B cell (primary cell): ENCODE measurements around the gene RBL1. TPM values are rescaled to one million over a fixed set of nuclear protein-coding genes. Genes with fewer than 3 reads are reported as not detected.

ENCODE experiments used
- ATAC-seq: fragments of 200-7000 bp; cut with Tn5 transposase; one replicate; pipeline ENCODE4 v1.10.0; 2021; ENCODE audit warnings: low read depth, mild to moderate bottlenecking, moderate number of reproducible peaks, moderate library complexity
- CTCF ChIA-PET: fragments of 350-600 bp; sonication (Branson Sonifier 250); formaldehyde crosslinking; loops from one replicate; lab custom pipeline; 2021; ENCODE audit warnings: antibody characterized with exemption, inconsistent platforms; lab: Charles Lee
- POLR2A ChIA-PET: fragments of 350-600 bp; sonication (Branson Sonifier 250); formaldehyde crosslinking; loops from one replicate; lab custom pipeline; 2021; ENCODE audit warnings: antibody characterized with exemption; lab: Charles Lee
- DNase-seq: peaks from one replicate; pipeline ENCODE4 v3.0.0; 2013
- H2AFZ ChIP-seq: 2 replicates; pipeline ENCODE4 v1.6.1; 2012; ENCODE audit warnings: mild to moderate bottlenecking, low read depth, low read length; ENCODE audit not compliant: insufficient read depth, poor library complexity, severe bottlenecking
- H3K27ac ChIP-seq, 2 donors: 1 replicate in 1 of 2; 2 replicates in 1 of 2; pipeline ENCODE4 v1.5.1; 2012 to 2013; ENCODE audit warnings: low read length in 2 of 2, mild to moderate bottlenecking in 2 of 2, moderate library complexity in 1 of 2
- H3K27me3 ChIP-seq, 4 experiments: fragments of 200-600 bp in 1 of 4; sonication (generic) in 1 of 4; replicated peaks in 1 of 4; 1 replicate in 2 of 4; 2 replicates in 2 of 4; pipeline versions ENCODE4 v1.6.1 to v1.7.0; 2013 to 2016; ENCODE audit warnings: low read length in 3 of 4, mild to moderate bottlenecking in 2 of 4, mixed read lengths in 1 of 4, moderate library complexity in 1 of 4; ENCODE audit not compliant: insufficient read depth in 4 of 4, control insufficient read depth in 3 of 4; ENCODE audit errors: control extremely low read depth in 1 of 4
- H3K36me3 ChIP-seq, 2 experiments: replicated peaks in 1 of 2; 1 replicate in 1 of 2; 2 replicates in 1 of 2; pipeline versions ENCODE4 v1.6.1 to v1.7.1; 2013; ENCODE audit warnings: low read length in 1 of 2; ENCODE audit not compliant: insufficient read depth in 2 of 2, control insufficient read depth in 1 of 2; ENCODE audit errors: control extremely low read depth in 1 of 2, extremely low read depth in 1 of 2
- H3K4me1 ChIP-seq, 2 donors: fragments of 200-600 bp in 1 of 2; sonication (generic) in 1 of 2; 1 replicate in 1 of 2; 2 replicates in 1 of 2; pipeline versions ENCODE4 v1.5.1 to v1.6.1; 2013 to 2017; ENCODE audit warnings: low read length in 2 of 2; ENCODE audit not compliant: control insufficient read depth in 2 of 2, insufficient read depth in 2 of 2
- H3K4me2 ChIP-seq: replicated peaks from 2 replicates; pipeline ENCODE3; 2012; ENCODE audit warnings: mild to moderate bottlenecking, low read depth, low read length; ENCODE audit not compliant: poor library complexity, severe bottlenecking
- H3K4me3 ChIP-seq, 5 experiments: fragments of 200-600 bp in 1 of 5; sonication (generic) in 1 of 5; 1 replicate in 3 of 5; 2 replicates in 2 of 5; pipeline versions ENCODE4 v1.5.1 to v1.7.0; 2011 to 2016; ENCODE audit warnings: low read length in 4 of 5, mild to moderate bottlenecking in 4 of 5, low read depth in 2 of 5, control low read depth in 1 of 5, moderate library complexity in 1 of 5; ENCODE audit not compliant: insufficient read depth in 1 of 5; ENCODE audit errors: control extremely low read depth in 1 of 5, extremely low read depth in 1 of 5
- H3K79me2 ChIP-seq: fragments of 200-600 bp; sonication (generic); one replicate; pipeline ENCODE4 v1.6.0; 2016; ENCODE audit warnings: low read length; ENCODE audit not compliant: control insufficient read depth, insufficient read depth
- H3K9ac ChIP-seq: fragments of 200-600 bp; sonication (generic); 2 replicates; pipeline ENCODE4 v1.6.1; 2017; ENCODE audit warnings: mild to moderate bottlenecking, low read length, moderate library complexity
- H3K9me3 ChIP-seq, 3 donors: one replicate each; pipeline versions ENCODE4 v1.6.1 to v1.7.1; 2013; ENCODE audit warnings: low read length in 2 of 3; ENCODE audit not compliant: control insufficient read depth in 2 of 3, insufficient read depth in 1 of 3; ENCODE audit errors: control extremely low read depth in 1 of 3
- H4K20me1 ChIP-seq: 2 replicates; pipeline ENCODE4 v1.6.0; 2012; ENCODE audit warnings: mild to moderate bottlenecking, low read length; ENCODE audit not compliant: insufficient read depth, control insufficient read depth, poor library complexity, severe bottlenecking
- H3K27ac Mint-ChIP-seq: one replicate; pipeline ENCODE4 v1.8.0; 2021; ENCODE audit warnings: mixed read lengths
- H3K27me3 Mint-ChIP-seq: one replicate; pipeline ENCODE4 v1.8.0; 2021; ENCODE audit warnings: mixed read lengths
- H3K4me1 Mint-ChIP-seq: one replicate; pipeline ENCODE4 v1.8.0; 2021; ENCODE audit warnings: mixed read lengths
- H3K4me3 Mint-ChIP-seq: one replicate; pipeline ENCODE4 v1.8.0; 2021; ENCODE audit warnings: mixed read lengths
- H3K9me3 Mint-ChIP-seq: one replicate; pipeline ENCODE4 v1.8.0; 2022; ENCODE audit warnings: mixed read lengths; ENCODE audit not compliant: insufficient read depth
- EZH2 ChIP-seq: IDR thresholded peaks from 2 replicates; pipeline ENCODE4 v1.6.1; 2012; ENCODE audit warnings: borderline replicate concordance, low read depth, mild to moderate bottlenecking, moderate library complexity, low read length; ENCODE audit not compliant: insufficient read depth, poor library complexity, severe bottlenecking
- WGBS: methylation state at CpG from one replicate; pipeline ENCODE4 v1.1.5; 2013; ENCODE audit warnings: missing lambda C conversion rate; ENCODE audit not compliant: insufficient coverage; 5-methylcytosine and 5-hydroxymethylcytosine counted together
- intact Hi-C: fragments of 100-400 bp; cut with micrococcal nuclease; formaldehyde crosslinking; loops from one replicate; pipeline ENCODE4 v1.10.0; 2022
- polyA plus RNA-seq: library from polyadenylated mRNA; depleted of rRNA; stranded (reverse); fragments of >200 nt; gene quantifications from 2 replicates; pipeline ENCODE4 v1.2.3, GENCODE V29; 2012
- total RNA-seq, 2 donors: library from RNA; stranded (reverse); fragments of 120-200 nt in 1 of 2; gene quantifications; 1 replicate in 1 of 2; 2 replicates in 1 of 2; pipeline versions ENCODE4 v1.2.3 to v1.2.4, GENCODE V29; 2013 to 2022
- TF ChIP-seq, protein P1 (sequence below): fragments of 200-600 bp; IDR thresholded peaks from one replicate; pipeline ENCODE4 v1.8.0; 2022; ENCODE audit warnings: antibody characterized with exemption, mild to moderate bottlenecking

RBL1 gene
- total and polyA plus RNA-seq, 2 donors (not counting 1 experiment from before 2014, with no cell fraction given): 8.1 to 27.8 TPM

- no peaks in the 10 kb centered on the region for H3K27me3 ChIP-seq
- Mint-ChIP-seq H3K4me3 (no peak overlapping the region), H3K9me3 (no peaks in the 10 kb centered on the region), H3K27me3 (no peaks in the 10 kb centered on the region), H3K4me1 (peaks cover 14% of the 10 kb centered on the region), H3K27ac (no peak overlapping the region)
- H3K27ac ChIP-seq: no peak overlapping the region
- H3K36me3 ChIP-seq: no peaks in the 10 kb centered on the region
- H4K20me1 ChIP-seq: no peaks in the 10 kb centered on the region
- no peak overlapping the region for H3K4me2 ChIP-seq
- 100% methylated on average over 1 of the region's 1 CpG for WGBS
- no peaks in the 10 kb centered on the region for H3K9me3 ChIP-seq
- ATAC-seq (no peak), DNase-seq (no peak)
- H3K4me1 ChIP-seq: peaks cover 15 to 21% of the 10 kb centered on the region in 2 donors
- H3K4me3 ChIP-seq: no peak overlapping the region
- CTCF ChIA-PET: no interaction called here
- no peaks in the 10 kb centered on the region for H3K79me2 ChIP-seq
- no peak overlapping the region for H2AFZ ChIP-seq
- H3K9ac ChIP-seq: no peak overlapping the region
- TF ChIP-seq, protein P1, sequence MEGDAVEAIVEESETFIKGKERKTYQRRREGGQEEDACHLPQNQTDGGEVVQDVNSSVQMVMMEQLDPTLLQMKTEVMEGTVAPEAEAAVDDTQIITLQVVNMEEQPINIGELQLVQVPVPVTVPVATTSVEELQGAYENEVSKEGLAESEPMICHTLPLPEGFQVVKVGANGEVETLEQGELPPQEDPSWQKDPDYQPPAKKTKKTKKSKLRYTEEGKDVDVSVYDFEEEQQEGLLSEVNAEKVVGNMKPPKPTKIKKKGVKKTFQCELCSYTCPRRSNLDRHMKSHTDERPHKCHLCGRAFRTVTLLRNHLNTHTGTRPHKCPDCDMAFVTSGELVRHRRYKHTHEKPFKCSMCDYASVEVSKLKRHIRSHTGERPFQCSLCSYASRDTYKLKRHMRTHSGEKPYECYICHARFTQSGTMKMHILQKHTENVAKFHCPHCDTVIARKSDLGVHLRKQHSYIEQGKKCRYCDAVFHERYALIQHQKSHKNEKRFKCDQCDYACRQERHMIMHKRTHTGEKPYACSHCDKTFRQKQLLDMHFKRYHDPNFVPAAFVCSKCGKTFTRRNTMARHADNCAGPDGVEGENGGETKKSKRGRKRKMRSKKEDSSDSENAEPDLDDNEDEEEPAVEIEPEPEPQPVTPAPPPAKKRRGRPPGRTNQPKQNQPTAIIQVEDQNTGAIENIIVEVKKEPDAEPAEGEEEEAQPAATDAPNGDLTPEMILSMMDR: no peak
- no peak for TF ChIP-seq EZH2
- POLR2A ChIA-PET: no interaction called here
- intact Hi-C loops: no loop called here
Measured at GRCh38 chr20:36971103-36971502, 124.7 kb downstream of the RBL1 start.

- H3K79me2 ChIP-seq: no peaks in the 10 kb centered on the region
- Mint-ChIP-seq H3K27me3 (no peaks in the 10 kb centered on the region), H3K9me3 (no peaks in the 10 kb centered on the region), H3K4me1 (peaks cover 9% of the 10 kb centered on the region), H3K27ac (no peak overlapping the region), H3K4me3 (no peak overlapping the region)
- peak overlapping the region; percentile 5 for H3K9ac ChIP-seq
- ChIA-PET POLR2A (no interaction called here), CTCF (interaction anchor here (0.6 kb wide), 1 partner anchor 81 kb away, joined by 3 read pairs; no protein-coding TSS in a partner anchor)
- peak overlapping the region; percentile 31 for H3K4me2 ChIP-seq
- H3K27ac ChIP-seq: peak overlapping the region in 1 of 2 donors; percentile 27
- DNase-seq (no peak), ATAC-seq (no peak)
- H3K27me3 ChIP-seq: no peaks in the 10 kb centered on the region
- H3K36me3 ChIP-seq: no peaks in the 10 kb centered on the region
- no peaks in the 10 kb centered on the region for H4K20me1 ChIP-seq
- no peak overlapping the region for H3K4me3 ChIP-seq
- TF ChIP-seq, protein P1: no peak
- no peak for TF ChIP-seq EZH2
- H2AFZ ChIP-seq: peak overlapping the region; percentile 51
- intact Hi-C loops: no loop called here
- H3K9me3 ChIP-seq: no peaks in the 10 kb centered on the region
- WGBS: 72% methylated on average over 9 of the region's 10 CpGs
- peaks cover 10 to 17% of the 10 kb centered on the region in 2 donors for H3K4me1 ChIP-seq
Measured at GRCh38 chr20:36969478-36970186, 126.2 kb downstream of the RBL1 start.
